ENCODE results near the gene THAP6. TPM values are rescaled to one million over a fixed set of nuclear protein-coding genes. Genes with fewer than 3 reads are reported as not detected.
"Not testable (repeated sequence)": the region's sequence is repeated elsewhere in the genome, so short reads cannot be mapped to it uniquely, and the experiment has no call there.

Gene THAP6
- total RNA-seq, 4 donors from 2014 or later, result 5.3 to 17.9 (median 7.3) TPM

DNA sequence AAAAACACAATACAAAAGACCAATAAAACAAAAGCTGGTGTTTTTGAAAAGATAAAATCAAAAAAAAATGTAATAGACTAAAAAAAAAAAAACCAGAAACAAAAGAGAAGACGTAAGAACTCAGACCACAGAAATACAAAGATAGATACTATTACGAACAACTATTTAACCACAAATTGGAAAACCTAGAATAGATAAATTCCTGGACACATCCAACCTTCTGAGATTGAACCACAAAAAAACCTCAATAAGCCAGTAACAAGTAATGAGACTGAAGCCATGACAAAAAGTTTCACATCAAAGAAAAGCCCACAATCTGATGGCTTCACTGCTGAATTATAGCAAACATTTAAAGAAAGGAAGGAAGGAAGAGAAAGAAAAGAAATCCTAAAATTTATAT lies 16.2 kb upstream of the THAP6 start:
- Histone ChIP-seq H3K27ac (no peak overlapping the region), H3K9me3 (no peaks in the 10 kb centered on the region), H3K27me3 (no peaks in the 10 kb centered on the region), H3K36me3 (peaks cover 0 to 86% (median 3%) of the 10 kb centered on the region in 3 donors), H3K4me1 (peaks cover 0 to 19% (median 0%) of the 10 kb centered on the region in 3 donors), H3K4me3 (no peak overlapping the region)
- intact Hi-C loops (cut with DNase I), result no loop called here
- no peak for DNase-seq
- 68 to 75% methylated on average over 2 of the region's 2 CpGs for WGBS, 2 donors
- no peak for TF ChIP-seq POLR2A (IDR thresholded peaks at IDR 0.05)
- TF ChIP-seq, protein P1, sequence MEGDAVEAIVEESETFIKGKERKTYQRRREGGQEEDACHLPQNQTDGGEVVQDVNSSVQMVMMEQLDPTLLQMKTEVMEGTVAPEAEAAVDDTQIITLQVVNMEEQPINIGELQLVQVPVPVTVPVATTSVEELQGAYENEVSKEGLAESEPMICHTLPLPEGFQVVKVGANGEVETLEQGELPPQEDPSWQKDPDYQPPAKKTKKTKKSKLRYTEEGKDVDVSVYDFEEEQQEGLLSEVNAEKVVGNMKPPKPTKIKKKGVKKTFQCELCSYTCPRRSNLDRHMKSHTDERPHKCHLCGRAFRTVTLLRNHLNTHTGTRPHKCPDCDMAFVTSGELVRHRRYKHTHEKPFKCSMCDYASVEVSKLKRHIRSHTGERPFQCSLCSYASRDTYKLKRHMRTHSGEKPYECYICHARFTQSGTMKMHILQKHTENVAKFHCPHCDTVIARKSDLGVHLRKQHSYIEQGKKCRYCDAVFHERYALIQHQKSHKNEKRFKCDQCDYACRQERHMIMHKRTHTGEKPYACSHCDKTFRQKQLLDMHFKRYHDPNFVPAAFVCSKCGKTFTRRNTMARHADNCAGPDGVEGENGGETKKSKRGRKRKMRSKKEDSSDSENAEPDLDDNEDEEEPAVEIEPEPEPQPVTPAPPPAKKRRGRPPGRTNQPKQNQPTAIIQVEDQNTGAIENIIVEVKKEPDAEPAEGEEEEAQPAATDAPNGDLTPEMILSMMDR (IDR thresholded peaks at IDR 0.05), result no peak

- WGBS, 2 donors, result 98% methylated on average over 2 of the region's 2 CpGs
- intact Hi-C loops (cut with DNase I), result no loop called here
Measured at GRCh38 chr4:75499900-75500299, 14.4 kb upstream of the THAP6 start.

DNA sequence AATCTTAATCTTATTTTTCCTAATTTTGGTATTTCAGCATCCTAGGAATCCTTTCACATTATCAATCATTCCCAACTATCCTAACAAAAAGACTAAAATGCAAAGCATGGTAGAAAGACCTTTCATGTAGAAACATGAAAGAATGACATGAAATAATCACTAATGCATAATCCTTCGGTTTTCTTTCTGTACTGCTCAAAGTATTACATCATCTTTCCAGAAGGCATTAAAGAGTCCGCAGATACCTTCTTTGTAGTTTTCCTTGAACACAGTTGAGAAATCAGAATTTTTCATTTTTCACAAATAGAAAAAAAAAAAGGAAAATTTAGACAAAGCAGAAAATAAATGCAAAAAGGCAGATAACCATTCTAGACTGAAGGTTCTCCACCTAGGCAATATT lies 11.6 kb upstream of the THAP6 start:
- no peaks in the 10 kb centered on the region for H3K9me3 ChIP-seq
- no peak overlapping the region for H3K27ac ChIP-seq
- DNase-seq, result no peak
- H3K27me3 ChIP-seq, result no peaks in the 10 kb centered on the region
- H3K4me3 ChIP-seq, result no peak overlapping the region
- WGBS, 2 donors, result 50 to 62% methylated on average over 2 of the region's 2 CpGs
- peaks cover 0 to 97% (median 3%) of the 10 kb centered on the region in 3 donors for H3K36me3 ChIP-seq
- no peaks in the 10 kb centered on the region for H3K4me1 ChIP-seq
- intact Hi-C loops (cut with DNase I), result no loop called here
- TF ChIP-seq POLR2A (IDR thresholded peaks at IDR 0.05), result no peak
- TF ChIP-seq, protein P1 (IDR thresholded peaks at IDR 0.05), result no peak

More at GRCh38 chr4:75499900-75500299, 14.4 kb upstream of the THAP6 start:
- Histone ChIP-seq H3K36me3 (peaks cover 0 to 92% (median 3%) of the 10 kb centered on the region in 3 donors), H3K27me3 (no peaks in the 10 kb centered on the region), H3K27ac (no peak overlapping the region), H3K9me3 (no peaks in the 10 kb centered on the region), H3K4me1 (peaks cover 0 to 7% (median 0%) of the 10 kb centered on the region in 3 donors), H3K4me3 (no peak overlapping the region)
- DNase-seq, result no peak
- TF ChIP-seq, protein P1 (IDR thresholded peaks at IDR 0.05), result no peak
- TF ChIP-seq POLR2A (IDR thresholded peaks at IDR 0.05), result no peak

DNA sequence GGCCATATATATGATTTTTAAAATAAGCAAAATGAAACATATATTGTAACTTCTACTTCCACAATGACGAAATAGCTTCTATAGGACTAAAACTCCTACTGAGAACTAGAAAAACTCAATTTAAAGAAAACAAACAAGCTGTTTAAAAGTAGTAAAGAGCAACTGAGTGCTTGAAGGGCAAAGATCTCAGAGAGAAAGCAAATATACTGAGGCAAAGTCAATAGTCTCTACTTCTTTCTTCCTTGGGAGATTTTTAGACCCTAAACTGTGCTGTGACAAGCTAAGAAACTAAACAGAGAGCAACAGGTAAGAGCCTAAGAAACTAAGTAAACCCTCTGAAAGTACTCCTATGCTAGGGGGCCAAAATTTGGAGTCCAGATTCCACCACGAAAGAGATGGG lies 8.6 kb upstream of the THAP6 start:
- TF ChIP-seq, protein P1 (IDR thresholded peaks at IDR 0.05), result no peak
- no peak for TF ChIP-seq POLR2A (IDR thresholded peaks at IDR 0.05)
- intact Hi-C loops (cut with DNase I), result no loop called here
- no peak for DNase-seq
- Histone ChIP-seq H3K4me3 (no peak overlapping the region), H3K9me3 (no peaks in the 10 kb centered on the region), H3K4me1 (peaks cover 0 to 16% (median 0%) of the 10 kb centered on the region in 3 donors), H3K36me3 (peaks cover 0 to 82% (median 3%) of the 10 kb centered on the region in 3 donors), H3K27me3 (no peaks in the 10 kb centered on the region), H3K27ac (no peak overlapping the region)
- 90% methylated on average over 2 of the region's 2 CpGs for WGBS, 2 donors

- 84 to 89% methylated on average over 4 of the region's 4 CpGs for WGBS, 2 donors
- H3K27me3 ChIP-seq; H3K9me3 ChIP-seq; DNase-seq; H3K27ac ChIP-seq; intact Hi-C loops (cut with DNase I); H3K4me3 ChIP-seq: not testable (repeated sequence)
- Histone ChIP-seq H3K36me3 (peaks cover 0 to 43% (median 0%) of the 10 kb centered on the region in 3 donors), H3K4me1 (peaks cover 12 to 45% (median 18%) of the 10 kb centered on the region in 3 donors)
Measured at GRCh38 chr4:75509592-75509991, 4.7 kb upstream of the THAP6 start.

DNA sequence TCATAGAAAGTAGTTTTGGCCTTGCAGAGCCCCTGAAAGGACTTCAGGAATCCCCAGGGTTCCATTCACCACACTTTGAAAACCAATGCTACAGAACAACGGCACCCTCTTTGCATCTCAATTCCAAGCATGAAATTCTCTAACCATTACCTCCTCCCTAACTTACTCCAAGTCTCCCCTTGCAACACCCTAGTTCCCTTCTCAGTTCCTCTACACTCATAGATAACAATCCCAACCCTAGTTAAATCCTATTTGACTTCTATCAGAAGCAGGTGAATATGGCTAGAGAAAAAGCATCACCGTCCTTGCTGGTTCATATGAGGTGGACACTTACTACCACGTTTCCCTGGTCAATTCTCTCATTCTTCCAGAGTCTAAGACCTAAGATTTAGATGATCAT lies 2.4 kb upstream of the THAP6 start:
- H3K4me3 ChIP-seq, result peak overlapping the region in 2 of 4 donors; percentile 77 to 90
- WGBS, 2 donors, result 51 to 61% methylated on average over 3 of the region's 3 CpGs
- peaks cover 12 to 62% (median 21%) of the 10 kb centered on the region in 3 donors for H3K4me1 ChIP-seq
- peaks cover 0 to 24% (median 0%) of the 10 kb centered on the region in 3 donors for H3K36me3 ChIP-seq
- H3K9me3 ChIP-seq, result no peaks in the 10 kb centered on the region
- no peaks in the 10 kb centered on the region for H3K27me3 ChIP-seq
- TF ChIP-seq, protein P1 (IDR thresholded peaks at IDR 0.05), result no peak
- no peak for DNase-seq
- intact Hi-C loops (cut with DNase I), result no loop called here
- H3K27ac ChIP-seq, result peak overlapping the region in 3 of 4 donors; percentile 46 to 98 (median 91)

Measured in esophagus squamous epithelium (tissue), 5 donors.